Muscle of leg (tissue), 11 donors: ENCODE measurements around the gene GNG12. TPM values are rescaled to one million over a fixed set of nuclear protein-coding genes. Genes with fewer than 3 reads are reported as not detected.

Source experiments
- DNase-seq: peaks from one replicate; pipeline ENCODE4 v3.0.0; 2013
- H3K27ac ChIP-seq: one replicate; pipeline ENCODE4 v1.5.1; 2013; ENCODE audit warnings: mild to moderate bottlenecking, low read length, control low read depth
- H3K27me3 ChIP-seq: one replicate; pipeline ENCODE4 v1.6.1; 2013; ENCODE audit warnings: low read length; ENCODE audit not compliant: control insufficient read depth, insufficient read depth
- H3K36me3 ChIP-seq: one replicate; pipeline ENCODE4 v1.6.1; 2013; ENCODE audit warnings: low read length; ENCODE audit not compliant: control insufficient read depth, insufficient read depth
- H3K4me1 ChIP-seq: one replicate; pipeline ENCODE4 v1.6.1; 2013; ENCODE audit warnings: low read length; ENCODE audit not compliant: control insufficient read depth, insufficient read depth
- H3K4me3 ChIP-seq: one replicate; pipeline ENCODE4 v1.5.1; 2013; ENCODE audit warnings: low read length, control low read depth
- H3K9me3 ChIP-seq: replicated peaks from 2 replicates; pipeline ENCODE4 v1.6.1; 2013; ENCODE audit warnings: low read depth, low read length; ENCODE audit not compliant: control insufficient read depth
- WGBS: methylation state at CpG from one replicate; pipeline ENCODE4 v1.1.5; 2013; ENCODE audit warnings: missing lambda C conversion rate; ENCODE audit not compliant: insufficient coverage; 5-methylcytosine and 5-hydroxymethylcytosine counted together
- polyA plus RNA-seq, 8 donors: library from polyadenylated mRNA; unstranded; fragments of 120-200 nt; gene quantifications; one replicate each; pipeline versions ENCODE4 v1.2.1 to v1.2.3, GENCODE V29; 2013; ENCODE audit warnings: inconsistent platforms in 1 of 8, low replicate concordance in 1 of 8; ENCODE audit not compliant: insufficient read length in 8 of 8, insufficient read depth in 1 of 8
- total RNA-seq: library from RNA; stranded (reverse); fragments of 120-200 nt; gene quantifications from one replicate; pipeline ENCODE4 v1.2.4, GENCODE V29; 2013

The GNG12 gene
- total and polyA plus RNA-seq, 9 donors: 32.7 to 62.4 (median 42.9) TPM

- DNase-seq: peak; percentile 53
- Histone ChIP-seq H3K4me3 (no peak overlapping the region), H3K9me3 (no peaks in the 10 kb centered on the region), H3K36me3 (peaks cover 13% of the 10 kb centered on the region), H3K27me3 (no peaks in the 10 kb centered on the region), H3K27ac (no peak overlapping the region), H3K4me1 (peaks cover 6% of the 10 kb centered on the region)
- no CpG with 5 or more reads among the region's 8 CpGs for WGBS
Measured at GRCh38 chr1:67700692-67701410, 132.4 kb downstream of the GNG12 start.

GRCh38 chr1:67700220-67700619 lies 133.0 kb downstream of the GNG12 start:
- H3K27me3 ChIP-seq: no peaks in the 10 kb centered on the region
- H3K36me3 ChIP-seq: peaks cover 11% of the 10 kb centered on the region
- H3K4me3 ChIP-seq: no peak overlapping the region
- H3K4me1 ChIP-seq: peaks cover 4% of the 10 kb centered on the region
- no peak for DNase-seq
- H3K9me3 ChIP-seq: no peaks in the 10 kb centered on the region
- no peak overlapping the region for H3K27ac ChIP-seq
- WGBS: 100% methylated on average over 1 of the region's 4 CpGs

- Histone ChIP-seq H3K27ac (peak overlapping the region; percentile 9), H3K4me1 (no peaks in the 10 kb centered on the region), H3K27me3 (no peaks in the 10 kb centered on the region), H3K4me3 (no peak overlapping the region), H3K9me3 (no peaks in the 10 kb centered on the region), H3K36me3 (peaks cover 7% of the 10 kb centered on the region)
- WGBS: no CpG with 5 or more reads among the region's 3 CpGs
- no peak for DNase-seq
Measured at GRCh38 chr1:67696708-67697107, 136.6 kb downstream of the GNG12 start.

GRCh38 chr1:67695963-67696362 lies 137.3 kb downstream of the GNG12 start:
- Histone ChIP-seq H3K27me3 (no peaks in the 10 kb centered on the region), H3K4me3 (no peak overlapping the region), H3K4me1 (no peaks in the 10 kb centered on the region), H3K27ac (no peak overlapping the region), H3K36me3 (peaks cover 7% of the 10 kb centered on the region), H3K9me3 (no peaks in the 10 kb centered on the region)
- 100% methylated on average over 1 of the region's 2 CpGs for WGBS
- no peak for DNase-seq

- no peak overlapping the region for H3K27ac ChIP-seq
- DNase-seq: no peak
- H3K4me3 ChIP-seq: no peak overlapping the region
- no peaks in the 10 kb centered on the region for H3K9me3 ChIP-seq
- H3K4me1 ChIP-seq: peaks cover under 1% of the 10 kb centered on the region
- H3K36me3 ChIP-seq: peaks cover 10% of the 10 kb centered on the region
- H3K27me3 ChIP-seq: no peaks in the 10 kb centered on the region
Measured at GRCh38 chr1:67691712-67692111, 141.6 kb downstream of the GNG12 start.

- H3K27me3 ChIP-seq: no peaks in the 10 kb centered on the region
- no peaks in the 10 kb centered on the region for H3K9me3 ChIP-seq
- no peak overlapping the region for H3K4me3 ChIP-seq
- DNase-seq: no peak
- WGBS: no CpG with 5 or more reads among the region's 2 CpGs
- H3K27ac ChIP-seq: no peak overlapping the region
- H3K36me3 ChIP-seq: peaks cover 10% of the 10 kb centered on the region
- H3K4me1 ChIP-seq: peaks cover 4% of the 10 kb centered on the region
Measured at GRCh38 chr1:67690411-67690810, 142.9 kb downstream of the GNG12 start.

- Histone ChIP-seq H3K27me3 (no peaks in the 10 kb centered on the region), H3K27ac (no peak overlapping the region), H3K4me3 (no peak overlapping the region), H3K36me3 (peaks cover 10% of the 10 kb centered on the region), H3K4me1 (peaks cover 4% of the 10 kb centered on the region), H3K9me3 (no peaks in the 10 kb centered on the region)
- no peak for DNase-seq
Measured at GRCh38 chr1:67690018-67690363, 143.3 kb downstream of the GNG12 start.

GRCh38 chr1:67689267-67690017 lies 143.8 kb downstream of the GNG12 start:
- no peak for DNase-seq
- Histone ChIP-seq H3K27me3 (no peaks in the 10 kb centered on the region), H3K36me3 (peaks cover 10% of the 10 kb centered on the region), H3K27ac (no peak overlapping the region), H3K4me1 (peaks cover 6% of the 10 kb centered on the region), H3K4me3 (no peak overlapping the region), H3K9me3 (no peaks in the 10 kb centered on the region)
- WGBS: no CpG with 5 or more reads among the region's 3 CpGs

GRCh38 chr1:67688526-67689219 lies 144.6 kb downstream of the GNG12 start:
- WGBS: 85% methylated on average over 2 of the region's 3 CpGs
- no peak overlapping the region for H3K27ac ChIP-seq
- H3K4me1 ChIP-seq: peaks cover 9% of the 10 kb centered on the region
- H3K27me3 ChIP-seq: no peaks in the 10 kb centered on the region
- DNase-seq: no peak
- H3K9me3 ChIP-seq: no peaks in the 10 kb centered on the region
- H3K4me3 ChIP-seq: no peak overlapping the region
- peaks cover 10% of the 10 kb centered on the region for H3K36me3 ChIP-seq

- no peaks in the 10 kb centered on the region for H3K27me3 ChIP-seq
- no peak overlapping the region for H3K27ac ChIP-seq
- peaks cover 10% of the 10 kb centered on the region for H3K36me3 ChIP-seq
- no peaks in the 10 kb centered on the region for H3K9me3 ChIP-seq
- no peak overlapping the region for H3K4me3 ChIP-seq
- H3K4me1 ChIP-seq: peaks cover 9% of the 10 kb centered on the region
- DNase-seq: no peak
- 100% methylated on average over 2 of the region's 4 CpGs for WGBS
Measured at GRCh38 chr1:67687649-67688048, 145.6 kb downstream of the GNG12 start.
